SK-N-MC (cell line): ENCODE measurements around the gene DPF3.

ENCODE experiments used
- EZH2 ChIP-seq: fragments of 200-600 bp; sonication (generic); IDR thresholded peaks from one replicate; pipeline ENCODE4 v1.6.1; 2017; ENCODE audit warnings: antibody characterized with exemption
- POLR2AphosphoS5 ChIP-seq: IDR thresholded peaks from 2 replicates; pipeline ENCODE4 v1.6.1; 2012; ENCODE audit warnings: mild to moderate bottlenecking, low read depth, low read length, borderline replicate concordance

- TF ChIP-seq EZH2: no peak
- TF ChIP-seq POLR2AphosphoS5: no peak
Measured at GRCh38 chr14:72598306-72598705, 295.6 kb downstream of the DPF3 start.
